Neural cell (in vitro differentiated cells): ENCODE results near the gene GPR158.

Experiments
- EZH2 ChIP-seq: fragments of 200-600, 300-800 bp; shearing (Covaris generic), sonication (generic); IDR thresholded peaks from 2 replicates; pipeline ENCODE4 v1.6.1; 2014; ENCODE audit warnings: antibody characterized with exemption, low read length, borderline replicate concordance, mild to moderate bottlenecking; ENCODE audit not compliant: insufficient read depth, poor library complexity, severe bottlenecking
- POLR2AphosphoS5 ChIP-seq: IDR thresholded peaks from 2 replicates; pipeline ENCODE4 v1.6.1; 2012
- RAD21 ChIP-seq: fragments of 450-650 bp; conservative IDR thresholded peaks from 2 replicates; pipeline ENCODE4 v1.6.1; 2014; ENCODE audit warnings: antibody characterized with exemption, mild to moderate bottlenecking, moderate library complexity
- TF ChIP-seq, protein P1 (sequence below): fragments of 450-650 bp; IDR thresholded peaks from 2 replicates; pipeline ENCODE4 v1.5.1; 2014; ENCODE audit warnings: antibody characterized with exemption, mild to moderate bottlenecking, moderate library complexity; ENCODE audit not compliant: poor library complexity, severe bottlenecking

DNA sequence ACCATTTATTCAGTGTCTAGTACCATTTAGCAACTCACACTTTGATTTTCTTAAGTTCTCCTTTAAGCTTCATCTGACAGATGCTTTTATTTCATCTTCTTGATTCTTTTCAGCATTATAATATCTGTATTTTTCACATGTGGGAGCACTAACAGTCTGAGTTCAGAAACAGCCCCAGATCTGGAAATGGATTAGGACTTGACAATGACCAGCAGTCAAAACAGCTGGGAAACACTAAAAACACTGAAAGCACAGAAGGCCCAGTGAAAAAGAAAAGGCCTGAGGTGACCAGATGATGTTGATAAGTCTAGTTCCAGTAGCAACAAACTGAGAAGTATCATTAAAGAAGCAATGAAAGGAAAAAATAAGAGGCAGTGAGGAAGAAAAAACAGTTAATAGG, 454.5 kb downstream of the GPR158 start:
- TF ChIP-seq, protein P1, sequence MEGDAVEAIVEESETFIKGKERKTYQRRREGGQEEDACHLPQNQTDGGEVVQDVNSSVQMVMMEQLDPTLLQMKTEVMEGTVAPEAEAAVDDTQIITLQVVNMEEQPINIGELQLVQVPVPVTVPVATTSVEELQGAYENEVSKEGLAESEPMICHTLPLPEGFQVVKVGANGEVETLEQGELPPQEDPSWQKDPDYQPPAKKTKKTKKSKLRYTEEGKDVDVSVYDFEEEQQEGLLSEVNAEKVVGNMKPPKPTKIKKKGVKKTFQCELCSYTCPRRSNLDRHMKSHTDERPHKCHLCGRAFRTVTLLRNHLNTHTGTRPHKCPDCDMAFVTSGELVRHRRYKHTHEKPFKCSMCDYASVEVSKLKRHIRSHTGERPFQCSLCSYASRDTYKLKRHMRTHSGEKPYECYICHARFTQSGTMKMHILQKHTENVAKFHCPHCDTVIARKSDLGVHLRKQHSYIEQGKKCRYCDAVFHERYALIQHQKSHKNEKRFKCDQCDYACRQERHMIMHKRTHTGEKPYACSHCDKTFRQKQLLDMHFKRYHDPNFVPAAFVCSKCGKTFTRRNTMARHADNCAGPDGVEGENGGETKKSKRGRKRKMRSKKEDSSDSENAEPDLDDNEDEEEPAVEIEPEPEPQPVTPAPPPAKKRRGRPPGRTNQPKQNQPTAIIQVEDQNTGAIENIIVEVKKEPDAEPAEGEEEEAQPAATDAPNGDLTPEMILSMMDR = no peak
- TF ChIP-seq EZH2 = no peak
- no peak for TF ChIP-seq RAD21
- TF ChIP-seq POLR2AphosphoS5 = no peak
